ENCODE data around the gene PLBD2. TPM values are rescaled to one million over a fixed set of nuclear protein-coding genes. Genes with fewer than 3 reads are reported as not detected.

The PLBD2 gene
- total and polyA plus RNA-seq, 9 of the 15 experiments (the other 6 are each of a cell fraction or from before 2014, with no cell fraction given), result 2.4 to 37.4 (median 6.0) TPM

GRCh38 chr12:113416091-113416754 lies 57.8 kb downstream of the PLBD2 start (continued):
- TF ChIP-seq ARID4B (CRISPR knock-in tag; IDR thresholded peaks at IDR 0.05), result no peak
- no peak for TF ChIP-seq ILK (tag; IDR thresholded peaks at IDR 0.05; ENCODE audit: borderline replicate concordance, low read depth)
- no peak for TF ChIP-seq ZNF444 (CRISPR knock-in tag; IDR thresholded peaks at IDR 0.05)
- no peak for TF ChIP-seq CEBPB (tag; IDR thresholded peaks at IDR 0.05)
- no peak for TF ChIP-seq WHSC1 (IDR thresholded peaks at IDR 0.05; ENCODE audit: low read length)
- no peak for TF ChIP-seq GTF2B (IDR thresholded peaks at IDR 0.05; ENCODE audit: extremely low read depth, insufficient read length)
- no peak for TF ChIP-seq ZNF668 (CRISPR knock-in tag; IDR thresholded peaks at IDR 0.05)
- peak; percentile 65; the same call in 1 of the 2 replicates for TF ChIP-seq ZNF766 (CRISPR knock-in tag; conservative IDR thresholded peaks at IDR 0.05)
- TF ChIP-seq NEUROD1 (IDR thresholded peaks at IDR 0.05; ENCODE audit: borderline replicate concordance, low read depth, low read length, partially characterized antibody), result no peak
- no peak for TF ChIP-seq CCAR2 (IDR thresholded peaks at IDR 0.05; ENCODE audit: low read depth, low read length)
- TF ChIP-seq ARNT (IDR thresholded peaks at IDR 0.05), result no peak
- TF ChIP-seq ZNF384 (IDR thresholded peaks at IDR 0.05; ENCODE audit: low read depth, low read length), result peak; percentile 92
- TF ChIP-seq PCBP2 (IDR thresholded peaks at IDR 0.05; ENCODE audit: low read depth, low read length, poor library complexity, severe bottlenecking), result no peak
- TF ChIP-seq HMBOX1 (IDR thresholded peaks at IDR 0.05), result no peak
- 0 out of 4 replicates have a peak, but pooled peaks of 1 of the 2 experiments have one; percentile 16 for TF ChIP-seq KDM1A (IDR thresholded peaks at IDR 0.05)
- no peak for TF ChIP-seq HDAC1 (IDR thresholded peaks at IDR 0.05)
- TF ChIP-seq NCOR1 (IDR thresholded peaks at IDR 0.05), result no peak
- no peak for TF ChIP-seq ZNF75A (CRISPR knock-in tag; IDR thresholded peaks at IDR 0.05)
- TF ChIP-seq RHOXF2B (CRISPR knock-in tag; conservative IDR thresholded peaks at IDR 0.05), result no peak
- TF ChIP-seq FOXA3 (CRISPR knock-in tag; conservative IDR thresholded peaks at IDR 0.05 in 1 of 2, IDR thresholded peaks at IDR 0.05 in 1 of 2), result no peak
- TF ChIP-seq ZBTB2 (IDR thresholded peaks at IDR 0.05), result no peak
- TF ChIP-seq SRSF1 (IDR thresholded peaks at IDR 0.05; ENCODE audit: low read depth, low read length), result no peak
- TF ChIP-seq MAFK (IDR thresholded peaks at IDR 0.05; ENCODE audit: low read length), result no peak

Measured in K562 (cell line).